ENCODE measurements around the gene CCDC137.
A peak's percentile ranks its signal among the peaks of the same experiment; 100 is the strongest.

CCDC137 gene

DNA sequence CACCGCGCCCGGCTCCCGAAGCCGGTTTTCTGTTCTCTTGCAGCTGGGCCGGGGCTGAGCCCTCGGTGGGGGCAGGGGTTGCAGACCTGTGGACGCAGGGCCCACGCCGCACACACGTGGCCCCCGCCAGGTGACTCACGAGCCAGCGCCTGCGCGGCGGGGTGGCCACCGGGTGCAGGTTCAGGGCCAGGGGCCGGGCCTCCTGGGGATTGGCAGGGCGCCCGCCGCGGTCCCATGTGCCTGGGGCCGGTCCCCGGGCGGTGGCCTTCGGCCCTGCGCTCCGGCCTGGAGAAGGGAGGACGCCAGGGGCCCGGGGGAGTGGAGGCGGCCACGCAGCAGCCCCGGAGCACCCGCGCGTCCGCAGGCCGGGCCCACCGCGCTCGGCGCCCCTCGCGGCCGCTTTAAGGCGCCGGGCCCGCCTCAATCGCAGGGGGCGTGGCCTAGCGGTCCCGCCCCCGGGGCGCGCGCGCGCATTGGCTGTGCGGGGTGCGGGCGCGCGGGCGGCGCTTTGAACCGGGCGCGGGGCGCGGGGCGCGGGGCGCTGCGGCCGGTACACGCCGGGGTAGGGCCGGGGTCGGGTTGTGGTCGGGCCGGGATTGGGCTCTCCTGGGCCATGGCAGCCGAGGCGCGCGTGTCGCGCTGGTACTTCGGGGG lies 45.4 kb downstream of the CCDC137 start, which contains the start of gene SLC25A10 (continued):
- TF ChIP-seq ZNF16 (tag by site-specific recombination; IDR thresholded peaks at IDR 0.05; ENCODE audit: low read depth) (no peak), ZNF473 (tag by site-specific recombination; IDR thresholded peaks at IDR 0.05) (no peak), ZNF561 (tag by site-specific recombination; IDR thresholded peaks at IDR 0.05; ENCODE audit: borderline replicate concordance) (0 out of 2 replicates have a peak, but pooled peaks have one; percentile 64), ZNF335 (tag by site-specific recombination; conservative IDR thresholded peaks at IDR 0.05) (peak; percentile 71; the same call in 1 of the 2 replicates), ZNF157 (tag by site-specific recombination; IDR thresholded peaks at IDR 0.05) (no peak), ZNF19 (tag by site-specific recombination; IDR thresholded peaks at IDR 0.05; ENCODE audit: low read depth) (no peak), PRDM1 (tag by site-specific recombination; IDR thresholded peaks at IDR 0.05) (no peak), ZNF830 (tag by site-specific recombination; IDR thresholded peaks at IDR 0.05; ENCODE audit: low read depth) (no peak), ZBTB10 (tag by site-specific recombination; IDR thresholded peaks at IDR 0.05) (0 out of 2 replicates have a peak, but pooled peaks have one; percentile 20), ELK4 (IDR thresholded peaks at IDR 0.05; ENCODE audit: borderline replicate concordance, low read depth, low read length) (no peak), ZNF404 (tag by site-specific recombination; IDR thresholded peaks at IDR 0.05) (no peak), SALL2 (tag by site-specific recombination; IDR thresholded peaks at IDR 0.05; ENCODE audit: borderline replicate concordance) (no peak), ZNF518A (tag by site-specific recombination; conservative IDR thresholded peaks at IDR 0.05; ENCODE audit: low read depth) (no peak), HOXD13 (CRISPR knock-in tag; IDR thresholded peaks at IDR 0.05; ENCODE audit: borderline replicate concordance) (no peak), ZFP37 (tag by site-specific recombination; IDR thresholded peaks at IDR 0.05) (no peak), ZNF623 (tag by site-specific recombination; IDR thresholded peaks at IDR 0.05) (no peak), OSR2 (tag by site-specific recombination; IDR thresholded peaks at IDR 0.05) (peak; percentile 78), ZNF426 (tag by site-specific recombination; IDR thresholded peaks at IDR 0.05) (no peak), ZNF654 (tag by site-specific recombination; IDR thresholded peaks at IDR 0.05; ENCODE audit: low read depth) (no peak), WT1 (tag by site-specific recombination; IDR thresholded peaks at IDR 0.05) (0 out of 2 replicates have a peak, but pooled peaks have one; percentile 9), ZNF211 (tag by site-specific recombination; IDR thresholded peaks at IDR 0.05; ENCODE audit: low read depth) (no peak), ZNF571 (tag by site-specific recombination; IDR thresholded peaks at IDR 0.05) (no peak), ZNF670 (tag by site-specific recombination; IDR thresholded peaks at IDR 0.05; ENCODE audit: low read depth) (no peak), RBAK (tag by site-specific recombination; IDR thresholded peaks at IDR 0.05) (no peak), ZBTB48 (tag by site-specific recombination; IDR thresholded peaks at IDR 0.05) (peak; percentile 70), ZNF311 (tag by site-specific recombination; IDR thresholded peaks at IDR 0.05; ENCODE audit: borderline replicate concordance) (no peak), KLF10 (tag by site-specific recombination; IDR thresholded peaks at IDR 0.05) (peak; percentile 68), ZNF37A (tag by site-specific recombination; IDR thresholded peaks at IDR 0.05) (no peak), GLI2 (tag by site-specific recombination; IDR thresholded peaks at IDR 0.05; ENCODE audit: borderline replicate concordance, low read depth) (no peak), ZNF292 (tag by site-specific recombination; IDR thresholded peaks at IDR 0.05; ENCODE audit: borderline replicate concordance, low read depth) (no peak), ZNF175 (tag by site-specific recombination; IDR thresholded peaks at IDR 0.05) (no peak)

All from HEK293 (cell line).